ENCODE measurements around the gene RNF149.

The RNF149 gene

GRCh38 chr2:101295895-101296294 is 12.6 kb downstream of the RNF149 start:
- no peak for DNase-seq (ENCODE audit: low read depth in 2 of 2)

GRCh38 chr2:101294861-101295260 is 13.6 kb downstream of the RNF149 start:
- DNase-seq (ENCODE audit: low read depth in 2 of 2): no peak

GRCh38 chr2:101293544-101293943 is 15.0 kb downstream of the RNF149 start:
- DNase-seq (ENCODE audit: low read depth in 2 of 2): no peak

- no peak for DNase-seq (ENCODE audit: low read depth in 2 of 2)
Observed at GRCh38 chr2:101291973-101292372, 16.5 kb downstream of the RNF149 start.

GRCh38 chr2:101290711-101291110 is 17.8 kb downstream of the RNF149 start:
- DNase-seq (ENCODE audit: low read depth in 2 of 2): no peak

- DNase-seq (ENCODE audit: low read depth in 2 of 2): no peak
Observed at GRCh38 chr2:101287303-101287702, 21.2 kb downstream of the RNF149 start.

GRCh38 chr2:101286684-101287083 is 21.8 kb downstream of the RNF149 start:
- no peak for DNase-seq (ENCODE audit: low read depth in 2 of 2)

GRCh38 chr2:101282980-101283379 is 25.5 kb downstream of the RNF149 start:
- DNase-seq (ENCODE audit: low read depth in 2 of 2): no peak

- no peak for DNase-seq (ENCODE audit: low read depth in 2 of 2)
Observed at GRCh38 chr2:101281482-101281881, 27.0 kb downstream of the RNF149 start.

- no peak for DNase-seq (ENCODE audit: low read depth in 2 of 2)
Observed at GRCh38 chr2:101278925-101279324, 29.6 kb downstream of the RNF149 start.

GRCh38 chr2:101277111-101277510 is 31.4 kb downstream of the RNF149 start:
- DNase-seq (ENCODE audit: low read depth in 2 of 2): no peak

- DNase-seq (ENCODE audit: low read depth in 2 of 2): no peak
Observed at GRCh38 chr2:101274142-101274541, 34.4 kb downstream of the RNF149 start.

- DNase-seq (ENCODE audit: low read depth in 2 of 2): no peak
Observed at GRCh38 chr2:101273056-101273455, 35.4 kb downstream of the RNF149 start.

- DNase-seq (ENCODE audit: low read depth in 2 of 2): no peak
Observed at GRCh38 chr2:101272045-101272784, 36.3 kb downstream of the RNF149 start.

GRCh38 chr2:101270700-101271259 is 37.7 kb downstream of the RNF149 start:
- DNase-seq (ENCODE audit: low read depth in 2 of 2): no peak

- no peak for DNase-seq (ENCODE audit: low read depth in 2 of 2)
Observed at GRCh38 chr2:101267671-101268656, 40.5 kb downstream of the RNF149 start.

- no peak for DNase-seq (ENCODE audit: low read depth in 2 of 2)
Observed at GRCh38 chr2:101265893-101266499, 42.5 kb downstream of the RNF149 start.

- no peak for DNase-seq (ENCODE audit: low read depth in 2 of 2)
Observed at GRCh38 chr2:101264360-101264939, 44.1 kb downstream of the RNF149 start.

- no peak for DNase-seq (ENCODE audit: low read depth in 2 of 2)
Observed at GRCh38 chr2:101263377-101263800, 45.1 kb downstream of the RNF149 start.

GRCh38 chr2:101262142-101262541 is 46.4 kb downstream of the RNF149 start:
- no peak for DNase-seq (ENCODE audit: low read depth in 2 of 2)

- DNase-seq (ENCODE audit: low read depth in 2 of 2): no peak
Observed at GRCh38 chr2:101258804-101259203, 49.7 kb downstream of the RNF149 start.

- no peak for DNase-seq (ENCODE audit: low read depth in 2 of 2)
Observed at GRCh38 chr2:101256316-101256715, 52.2 kb downstream of the RNF149 start.
